ENCODE data around the gene PPARD.

- TF ChIP-seq POLR2A (IDR thresholded peaks at IDR 0.05): no peak
- no peak for TF ChIP-seq CTCF (IDR thresholded peaks at IDR 0.05)
Measured at GRCh38 chr6:35457907-35458306, 115.5 kb downstream of the PPARD start.

Data from thyroid gland (tissue), 4 donors.